H1 (cell line): ENCODE measurements around the gene APP. TPM values are rescaled to one million over a fixed set of nuclear protein-coding genes. Genes with fewer than 3 reads are reported as not detected.

Experiments
- CTCF ChIA-PET: fragments of 300-600 bp; sonication (Branson Sonifier 250); formaldehyde crosslinking; loops from one replicate; lab custom pipeline; 2021; ENCODE audit not compliant: partially characterized antibody; lab: Charles Lee
- POLR2A ChIA-PET: fragments of 300-600 bp; sonication (Branson Sonifier 250); formaldehyde crosslinking; loops from one replicate; lab custom pipeline; 2021; ENCODE audit warnings: inconsistent platforms; ENCODE audit not compliant: partially characterized antibody; lab: Charles Lee
- DNase-seq, 2 experiments: peaks; one replicate each; pipeline versions ENCODE4 v3.0.0 to v3.0.0-alpha.2; 2010 to 2022; ENCODE audit warnings: low spot score in 2 of 2, low read depth in 1 of 2, mixed read lengths in 1 of 2
- FAIRE-seq: peaks from 2 replicates; lab custom pipeline; 2011; peaks lifted over from hg19 to GRCh38; lab: Jason Lieb, UNC
- H2AFZ ChIP-seq: 2 replicates; pipeline ENCODE4 v1.8.1; 2012; ENCODE audit warnings: low read length, inconsistent platforms
- H2AK5ac ChIP-seq: 2 replicates; pipeline ENCODE4 v1.6.1; 2013; ENCODE audit warnings: low read depth, low read length
- H2BK120ac ChIP-seq: replicated peaks from 2 replicates; pipeline ENCODE3; 2013; ENCODE audit warnings: low read depth, low read length, inconsistent platforms
- H2BK12ac ChIP-seq: 2 replicates; pipeline ENCODE4 v1.6.1; 2013; ENCODE audit warnings: low read depth, low read length
- H2BK15ac ChIP-seq: 2 replicates; pipeline ENCODE4 v1.6.1; 2013; ENCODE audit warnings: low read length
- H2BK20ac ChIP-seq: 2 replicates; pipeline ENCODE4 v1.6.1; 2013; ENCODE audit warnings: low read length
- H2BK5ac ChIP-seq: 2 replicates; pipeline ENCODE4 v1.6.1; 2013; ENCODE audit warnings: low read depth, low read length
- H3K14ac ChIP-seq: 2 replicates; pipeline ENCODE4 v1.6.1; 2013; ENCODE audit warnings: inconsistent platforms; ENCODE audit not compliant: insufficient read length
- H3K18ac ChIP-seq: 2 replicates; pipeline ENCODE4 v1.6.1; 2013; ENCODE audit warnings: low read length; ENCODE audit errors: extremely low read depth
- H3K23ac ChIP-seq: 2 replicates; pipeline ENCODE4 v1.6.1; 2013; ENCODE audit warnings: inconsistent platforms; ENCODE audit not compliant: insufficient read length
- H3K23me2 ChIP-seq: 2 replicates; pipeline ENCODE4 v1.6.1; 2013; ENCODE audit warnings: low read depth, low read length
- H3K27ac ChIP-seq: 2 replicates; pipeline ENCODE4 v1.6.1; 2011; ENCODE audit warnings: low read depth, low read length, inconsistent platforms
- H3K27me3 ChIP-seq, 4 experiments: replicated peaks in 1 of 4; 1 replicate in 1 of 4; 2 replicates in 3 of 4; pipeline versions ENCODE4 v1.6.1 to v1.8.1; 2011 to 2013; ENCODE audit warnings: low read length in 3 of 4, mild to moderate bottlenecking in 3 of 4, inconsistent platforms in 2 of 4, mixed read lengths in 2 of 4, moderate library complexity in 1 of 4; ENCODE audit not compliant: control insufficient read depth in 3 of 4, insufficient read depth in 3 of 4; ENCODE audit errors: extremely low read depth in 1 of 4
- H3K36me3 ChIP-seq, 4 experiments: 2 replicates each; pipeline versions ENCODE4 v1.6.1 to v1.8.1; 2011 to 2013; ENCODE audit warnings: mild to moderate bottlenecking in 4 of 4, low read length in 3 of 4, moderate library complexity in 2 of 4, control low read depth in 1 of 4, inconsistent platforms in 1 of 4; ENCODE audit not compliant: insufficient read depth in 4 of 4, control insufficient read depth in 2 of 4
- H3K4ac ChIP-seq: replicated peaks from 2 replicates; pipeline ENCODE3; 2013; ENCODE audit warnings: low read length, low read depth, mixed read lengths, inconsistent platforms; ENCODE audit not compliant: insufficient read length
- H3K4me1 ChIP-seq, 4 experiments: replicated peaks in 1 of 4; 1 replicate in 1 of 4; 2 replicates in 3 of 4; pipeline versions ENCODE4 v1.6.1 to v1.8.1; 2011 to 2013; ENCODE audit warnings: low read length in 3 of 4, inconsistent platforms in 2 of 4, mixed read lengths in 1 of 4; ENCODE audit not compliant: insufficient read depth in 4 of 4, control insufficient read depth in 3 of 4
- H3K4me2 ChIP-seq, 2 experiments: 2 replicates each; pipeline versions ENCODE4 v1.6.1 to v1.8.1; 2011 to 2013; ENCODE audit warnings: low read depth in 2 of 2, low read length in 2 of 2, control low read depth in 1 of 2, inconsistent platforms in 1 of 2, mild to moderate bottlenecking in 1 of 2; ENCODE audit not compliant: insufficient read depth in 1 of 2
- H3K4me3 ChIP-seq, 4 experiments: fragments of 200-600, 300-600 bp in 1 of 4; sonication (generic), shearing (Covaris generic), sonication (Bioruptor Twin) in 1 of 4; 2 replicates each; pipeline versions ENCODE4 v1.5.1 to v1.8.1; 2011 to 2016; ENCODE audit warnings: low read length in 4 of 4, low read depth in 3 of 4, control low read depth in 2 of 4, inconsistent platforms in 2 of 4, mild to moderate bottlenecking in 2 of 4, mixed read lengths in 1 of 4, moderate library complexity in 1 of 4; ENCODE audit not compliant: insufficient read depth in 2 of 4; ENCODE audit errors: extremely low read depth in 1 of 4
- H3K56ac ChIP-seq: replicated peaks from 2 replicates; pipeline ENCODE3; 2013; ENCODE audit warnings: low read depth, mild to moderate bottlenecking, mixed read lengths, low read length, inconsistent platforms; ENCODE audit not compliant: insufficient read length
- H3K79me1 ChIP-seq: 2 replicates; pipeline ENCODE4 v1.6.1; 2013; ENCODE audit warnings: low read depth, low read length, control low read depth
- H3K79me2 ChIP-seq, 2 experiments: 2 replicates each; pipeline versions ENCODE4 v1.6.1 to v1.8.1; 2012 to 2013; ENCODE audit warnings: low read length in 2 of 2, mild to moderate bottlenecking in 2 of 2, inconsistent platforms in 1 of 2; ENCODE audit not compliant: insufficient read depth in 2 of 2, control insufficient read depth in 1 of 2
- H3K9ac ChIP-seq, 4 experiments: replicated peaks in 1 of 4; 1 replicate in 1 of 4; 2 replicates in 3 of 4; pipeline versions ENCODE4 v1.6.1 to v1.8.1; 2011 to 2013; ENCODE audit warnings: low read depth in 3 of 4, low read length in 3 of 4, control low read depth in 2 of 4, mild to moderate bottlenecking in 2 of 4, moderate library complexity in 2 of 4, inconsistent platforms in 1 of 4; ENCODE audit errors: extremely low read depth in 1 of 4
- H3K9me3 ChIP-seq, 2 experiments: 2 replicates each; pipeline versions ENCODE4 v1.6.1 to v1.8.1; 2012 to 2013; ENCODE audit warnings: mild to moderate bottlenecking in 2 of 2, moderate library complexity in 2 of 2, control low read depth in 1 of 2, inconsistent platforms in 1 of 2, low read depth in 1 of 2, low read length in 1 of 2, mixed read lengths in 1 of 2; ENCODE audit not compliant: insufficient read depth in 2 of 2
- H4K20me1 ChIP-seq, 2 experiments: replicated peaks in 1 of 2; 2 replicates each; pipeline versions ENCODE3 to v1.8.1; 2011 to 2013; ENCODE audit warnings: inconsistent platforms in 2 of 2, low read length in 2 of 2, mild to moderate bottlenecking in 1 of 2; ENCODE audit not compliant: insufficient read depth in 2 of 2, control insufficient read depth in 1 of 2
- H4K5ac ChIP-seq: 2 replicates; pipeline ENCODE4 v1.6.1; 2013; ENCODE audit warnings: low read length, low read depth, mixed read lengths, inconsistent platforms; ENCODE audit not compliant: insufficient read length
- H4K8ac ChIP-seq: 2 replicates; pipeline ENCODE4 v1.8.0; 2013; ENCODE audit warnings: mild to moderate bottlenecking, moderate library complexity, low read length, inconsistent platforms; ENCODE audit not compliant: insufficient read depth; ENCODE audit errors: extremely low read depth
- H4K91ac ChIP-seq: replicated peaks from 2 replicates; pipeline ENCODE3; 2013; ENCODE audit warnings: low read length, mixed read lengths, inconsistent platforms; ENCODE audit not compliant: insufficient read length
- ASH2L ChIP-seq: fragments of 200-600, 300-600 bp; sonication (generic); IDR thresholded peaks from one replicate; pipeline ENCODE4 v1.7.1; 2017; ENCODE audit warnings: low read length
- CEBPB ChIP-seq: IDR thresholded peaks from 2 replicates; pipeline ENCODE4 v1.6.1; 2012; ENCODE audit warnings: low read depth, low read length
- CTCF ChIP-seq, 3 experiments: IDR thresholded peaks; 1 replicate in 2 of 3; 2 replicates in 1 of 3; pipeline versions ENCODE4 v1.5.1 to v1.6.1; 2011; ENCODE audit warnings: low read length in 3 of 3, mild to moderate bottlenecking in 3 of 3, inconsistent platforms in 2 of 3, low read depth in 1 of 3, moderate library complexity in 1 of 3; ENCODE audit not compliant: insufficient read depth in 1 of 3; ENCODE audit errors: control extremely low read depth in 1 of 3
- GABPA ChIP-seq: IDR thresholded peaks from 2 replicates; pipeline ENCODE4 v1.6.1; 2011; ENCODE audit warnings: mild to moderate bottlenecking, low read length, moderate library complexity, borderline replicate concordance; ENCODE audit not compliant: insufficient read depth
- NANOG ChIP-seq: IDR thresholded peaks from 2 replicates; pipeline ENCODE4 v1.6.1; 2011; ENCODE audit warnings: low read length, low read depth, mild to moderate bottlenecking, inconsistent platforms; ENCODE audit not compliant: insufficient read depth, poor library complexity, severe bottlenecking
- RAD21 ChIP-seq, 2 experiments: IDR thresholded peaks in 1 of 2; conservative IDR thresholded peaks in 1 of 2; 2 replicates each; pipeline ENCODE4 v1.6.1; 2011; ENCODE audit warnings: low read depth in 2 of 2, low read length in 2 of 2, improper control_type of control experiment in 1 of 2, inconsistent platforms in 1 of 2, mild to moderate bottlenecking in 1 of 2, moderate library complexity in 1 of 2
- SUZ12 ChIP-seq: fragments of 200-600 bp; sonication (generic); IDR thresholded peaks from 2 replicates; pipeline ENCODE4 v1.6.1; 2012; ENCODE audit warnings: mild to moderate bottlenecking, inconsistent platforms, low read length, moderate library complexity, mixed read lengths
- YY1 ChIP-seq: IDR thresholded peaks from 2 replicates; pipeline ENCODE4 v1.6.1; 2011; ENCODE audit warnings: low read depth, mild to moderate bottlenecking, low read length
- WGBS, 2 experiments: shearing (Covaris generic) in 1 of 2; methylation state at CpG; one replicate each; pipeline versions ENCODE4 v1.1.6 to v1.1.7; 2013 to 2015; ENCODE audit warnings: low lambda C conversion rate in 2 of 2, mixed read lengths in 2 of 2, inconsistent platforms in 1 of 2, low coverage in 1 of 2, missing lambda C conversion rate in 1 of 2; ENCODE audit not compliant: insufficient replicate concordance in 2 of 2, insufficient coverage in 1 of 2, insufficient read length in 1 of 2; ENCODE audit errors: extremely low coverage in 1 of 2, missing lambda C conversion rate in 1 of 2; 5-methylcytosine and 5-hydroxymethylcytosine counted together
- polyA plus RNA-seq, 7 experiments: library from polyadenylated mRNA; depleted of rRNA in 3 of 7; stranded (reverse) in 5 of 7; unstranded in 2 of 7; fragments of >200 nt in 5 of 7; fragments of 200-250 nt in 2 of 7; gene quantifications; 1 replicate in 5 of 7; 2 replicates in 1 of 7; 4 replicates in 1 of 7; pipeline versions ENCODE4 v1.2.1 to v1.2.3, GENCODE V29; 2011 to 2013; ENCODE audit warnings: missing spikeins in 2 of 7, mixed read lengths in 2 of 7
- total RNA-seq: library from RNA; stranded (reverse); fragmentation: NEBNext Ultra II Directional; extraction: Animal tissue kit (Norgen Biotek cat#: 25700); gene quantifications from 2 replicates; pipeline ENCODE4 v1.2.1, GENCODE V29; 2021
- TF ChIP-seq, protein P1 (sequence below): IDR thresholded peaks from 2 replicates; pipeline ENCODE4 v1.6.1; 2012; ENCODE audit warnings: inconsistent platforms

APP gene
- total and polyA plus RNA-seq, 2 of the 8 experiments (the other 6 are each of a cell fraction or from before 2014, with no cell fraction given): 375 to 551 TPM

DNA sequence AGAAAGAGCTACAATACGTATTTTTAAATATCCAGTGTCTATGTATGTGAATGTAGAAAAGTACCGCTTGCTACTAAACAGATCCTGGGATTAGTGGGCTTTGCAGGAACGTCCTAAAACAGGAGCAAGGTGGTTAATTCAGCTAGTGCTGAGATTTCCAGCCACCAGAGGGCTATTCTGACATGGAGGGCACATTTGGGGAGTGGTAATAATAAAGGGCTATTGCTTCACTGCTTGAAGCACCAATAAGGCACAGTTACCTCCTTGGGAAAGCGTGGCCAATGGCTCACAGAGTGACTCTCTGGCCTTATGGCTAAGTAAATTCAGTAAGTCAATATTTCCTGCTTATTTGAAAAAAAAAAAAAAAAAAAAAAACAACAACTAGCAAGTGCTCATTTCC lies 283.4 kb downstream of the APP start:
- H2BK5ac ChIP-seq: no peak overlapping the region
- H2BK12ac ChIP-seq: no peak overlapping the region
- H3K4ac ChIP-seq: no peak overlapping the region
- no peak overlapping the region for H3K18ac ChIP-seq
- H3K14ac ChIP-seq: no peak overlapping the region
- H2BK15ac ChIP-seq: no peak overlapping the region
- no peak overlapping the region for H2BK120ac ChIP-seq
- no peaks in the 10 kb centered on the region for H3K4me1 ChIP-seq
- no peak for FAIRE-seq
- H3K23ac ChIP-seq: no peak overlapping the region
- TF ChIP-seq YY1: no peak
- no peak for TF ChIP-seq NANOG
- TF ChIP-seq SUZ12: no peak
- TF ChIP-seq, protein P1, sequence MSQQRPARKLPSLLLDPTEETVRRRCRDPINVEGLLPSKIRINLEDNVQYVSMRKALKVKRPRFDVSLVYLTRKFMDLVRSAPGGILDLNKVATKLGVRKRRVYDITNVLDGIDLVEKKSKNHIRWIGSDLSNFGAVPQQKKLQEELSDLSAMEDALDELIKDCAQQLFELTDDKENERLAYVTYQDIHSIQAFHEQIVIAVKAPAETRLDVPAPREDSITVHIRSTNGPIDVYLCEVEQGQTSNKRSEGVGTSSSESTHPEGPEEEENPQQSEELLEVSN: no peak
- peak; percentile 22 to 48; a peak in 3 of 4 replicates for TF ChIP-seq RAD21 (IDR thresholded peaks at IDR 0.05 in 1 of 2, conservative IDR thresholded peaks at IDR 0.05 in 1 of 2; ENCODE audit: low read depth in 2 of 2, low read length in 2 of 2)
- no peak for TF ChIP-seq ASH2L
- TF ChIP-seq CTCF (IDR thresholded peaks at IDR 0.05; ENCODE audit: control extremely low read depth in 1 of 3, insufficient read depth in 1 of 3, low read depth in 1 of 3, low read length in 3 of 3): peak in 2 of 3 experiments; percentile 31 to 46; a peak in 3 of 4 replicates
- TF ChIP-seq GABPA: no peak
- TF ChIP-seq CEBPB: peak; percentile 60
- TF ChIP-seq, all 59 proteins: peak for 3
- ChIA-PET CTCF (interaction anchor here (0.7 to 1.1 kb wide), 3 partner anchors 100 to 226 kb away, joined by 3 to 4 read pairs (median 3); no protein-coding TSS in a partner anchor), POLR2A (no interaction called here)
- no peaks in the 10 kb centered on the region for H3K79me2 ChIP-seq
- H3K79me1 ChIP-seq: no peaks in the 10 kb centered on the region; the same call in 1 of the 2 replicates
- H3K23me2 ChIP-seq: no peaks in the 10 kb centered on the region
- H4K8ac ChIP-seq: no peak overlapping the region
- H3K4me3 ChIP-seq: no peak overlapping the region
- H2AK5ac ChIP-seq: no peak overlapping the region
- peaks cover 2 to 47% (median 29%) of the 10 kb centered on the region in 4 experiments for H3K36me3 ChIP-seq
- H4K91ac ChIP-seq: no peak overlapping the region
- no peak overlapping the region for H4K5ac ChIP-seq
- H2AFZ ChIP-seq: no peak overlapping the region
- H3K9me3 ChIP-seq: no peaks in the 10 kb centered on the region
- no peak overlapping the region for H3K56ac ChIP-seq
- DNase-seq: no peak
- no peak overlapping the region for H3K9ac ChIP-seq
- peaks cover 1 to 2% of the 10 kb centered on the region in 2 experiments for H4K20me1 ChIP-seq
- no peak overlapping the region for H3K27ac ChIP-seq
- H3K4me2 ChIP-seq: no peak overlapping the region
- H3K27me3 ChIP-seq: no peaks in the 10 kb centered on the region
- 89% methylated on average over 4 of the region's 4 CpGs; no CpG with 5 or more reads in 1 of the 2 experiments for WGBS, 2 experiments
- H2BK20ac ChIP-seq: no peak overlapping the region
